Mucosa of rectum (tissue), 2 donors: Measurements from ENCODE around the gene TAX1BP1.

Source experiments
- H3K27ac ChIP-seq, 2 donors: one replicate each; pipeline ENCODE4 v1.7.0; 2013; ENCODE audit warnings: inconsistent platforms in 2 of 2, low read depth in 2 of 2, low read length in 2 of 2
- H3K27me3 ChIP-seq, 2 donors: one replicate each; pipeline ENCODE4 v1.7.0; 2013; ENCODE audit warnings: low read length in 2 of 2; ENCODE audit not compliant: control insufficient read depth in 2 of 2, insufficient read depth in 2 of 2
- H3K36me3 ChIP-seq, 2 donors: one replicate each; pipeline ENCODE4 v1.7.0; 2013; ENCODE audit warnings: low read length in 2 of 2; ENCODE audit not compliant: control insufficient read depth in 2 of 2, insufficient read depth in 2 of 2
- H3K4me1 ChIP-seq, 2 donors: one replicate each; pipeline ENCODE4 v1.7.0; 2013; ENCODE audit warnings: low read length in 2 of 2, mild to moderate bottlenecking in 1 of 2; ENCODE audit not compliant: control insufficient read depth in 2 of 2, insufficient read depth in 2 of 2
- H3K4me3 ChIP-seq, 2 donors: one replicate each; pipeline ENCODE4 v1.7.0; 2013; ENCODE audit warnings: low read length in 2 of 2
- H3K9ac ChIP-seq, 2 donors: one replicate each; pipeline ENCODE4 v1.7.0; 2013; ENCODE audit warnings: low read length in 2 of 2, low read depth in 1 of 2, mild to moderate bottlenecking in 1 of 2
- H3K9me3 ChIP-seq, 2 donors: one replicate each; pipeline ENCODE4 v1.7.0; 2013; ENCODE audit warnings: low read length in 2 of 2; ENCODE audit not compliant: control insufficient read depth in 2 of 2
- donor health status: healthy.
- donor health status: Normal muscosa, but diverticular disease.

The TAX1BP1 gene

GRCh38 chr7:27750316-27750715, 10.4 kb downstream of the TAX1BP1 start:
- H3K4me1 ChIP-seq = no peaks in the 10 kb centered on the region
- H3K27ac ChIP-seq = no peak overlapping the region
- no peak overlapping the region for H3K9ac ChIP-seq
- no peak overlapping the region for H3K4me3 ChIP-seq
- peaks cover 20 to 27% of the 10 kb centered on the region in 2 donors for H3K36me3 ChIP-seq
- H3K9me3 ChIP-seq = no peaks in the 10 kb centered on the region
- no peaks in the 10 kb centered on the region for H3K27me3 ChIP-seq

GRCh38 chr7:27751888-27752660, 12.1 kb downstream of the TAX1BP1 start:
- H3K27ac ChIP-seq = no peak overlapping the region
- peaks cover 34 to 36% of the 10 kb centered on the region in 2 donors for H3K36me3 ChIP-seq
- H3K4me1 ChIP-seq = no peaks in the 10 kb centered on the region
- H3K9me3 ChIP-seq = no peaks in the 10 kb centered on the region
- no peaks in the 10 kb centered on the region for H3K27me3 ChIP-seq
- H3K9ac ChIP-seq = no peak overlapping the region
- no peak overlapping the region for H3K4me3 ChIP-seq

- no peaks in the 10 kb centered on the region for H3K4me1 ChIP-seq
These were observed 13.9 kb downstream of the TAX1BP1 start for GRCh38 chr7:27753863-27754262.

GRCh38 chr7:27756298-27756697, 16.3 kb downstream of the TAX1BP1 start:
- no peaks in the 10 kb centered on the region for H3K9me3 ChIP-seq
- H3K27me3 ChIP-seq = no peaks in the 10 kb centered on the region
- peaks cover 22 to 31% of the 10 kb centered on the region in 2 donors for H3K36me3 ChIP-seq
- no peak overlapping the region for H3K4me3 ChIP-seq
- H3K9ac ChIP-seq = no peak overlapping the region
- no peaks in the 10 kb centered on the region for H3K4me1 ChIP-seq
- H3K27ac ChIP-seq = no peak overlapping the region

More at GRCh38 chr7:27753863-27754262, 13.9 kb downstream of the TAX1BP1 start:
- Histone ChIP-seq H3K9me3 (no peaks in the 10 kb centered on the region), H3K4me3 (no peak overlapping the region), H3K9ac (no peak overlapping the region), H3K27ac (no peak overlapping the region), H3K27me3 (no peaks in the 10 kb centered on the region), H3K36me3 (peaks cover 40 to 41% of the 10 kb centered on the region in 2 donors)

- Histone ChIP-seq H3K9me3 (no peaks in the 10 kb centered on the region), H3K27me3 (no peaks in the 10 kb centered on the region), H3K4me1 (peaks cover 0 to 3% of the 10 kb centered on the region in 2 donors), H3K4me3 (no peak overlapping the region), H3K36me3 (peaks cover 26 to 34% of the 10 kb centered on the region in 2 donors), H3K9ac (no peak overlapping the region), H3K27ac (no peak overlapping the region)
These were observed 19.5 kb downstream of the TAX1BP1 start for GRCh38 chr7:27759491-27759890.

- H3K27ac ChIP-seq = no peak overlapping the region
- H3K4me1 ChIP-seq = peaks cover 0 to 3% of the 10 kb centered on the region in 2 donors
- no peaks in the 10 kb centered on the region for H3K27me3 ChIP-seq
- peaks cover 23 to 29% of the 10 kb centered on the region in 2 donors for H3K36me3 ChIP-seq
- no peak overlapping the region for H3K9ac ChIP-seq
- no peaks in the 10 kb centered on the region for H3K9me3 ChIP-seq
- H3K4me3 ChIP-seq = no peak overlapping the region
These were observed 22.1 kb downstream of the TAX1BP1 start for GRCh38 chr7:27762062-27762461.

- Histone ChIP-seq H3K36me3 (peaks cover 15 to 18% of the 10 kb centered on the region in 2 donors), H3K9me3 (no peaks in the 10 kb centered on the region), H3K27ac (no peak overlapping the region), H3K27me3 (no peaks in the 10 kb centered on the region), H3K9ac (no peak overlapping the region), H3K4me1 (peaks cover 0 to 3% of the 10 kb centered on the region in 2 donors), H3K4me3 (no peak overlapping the region)
These were observed 24.1 kb downstream of the TAX1BP1 start for GRCh38 chr7:27763983-27764508.

- H3K4me3 ChIP-seq = no peak overlapping the region
- H3K4me1 ChIP-seq = peaks cover 0 to 3% of the 10 kb centered on the region in 2 donors
- no peak overlapping the region for H3K9ac ChIP-seq
- H3K27me3 ChIP-seq = no peaks in the 10 kb centered on the region
- H3K36me3 ChIP-seq = peaks cover 15 to 19% of the 10 kb centered on the region in 2 donors
- no peaks in the 10 kb centered on the region for H3K9me3 ChIP-seq
- no peak overlapping the region for H3K27ac ChIP-seq
These were observed 25.9 kb downstream of the TAX1BP1 start for GRCh38 chr7:27765841-27766240.

- peaks cover 0 to 1% of the 10 kb centered on the region in 2 donors for H3K4me1 ChIP-seq
- H3K4me3 ChIP-seq = no peak overlapping the region
- no peaks in the 10 kb centered on the region for H3K9me3 ChIP-seq
- H3K27me3 ChIP-seq = no peaks in the 10 kb centered on the region
- peaks cover 15 to 16% of the 10 kb centered on the region in 2 donors for H3K36me3 ChIP-seq
- H3K27ac ChIP-seq = no peak overlapping the region
- no peak overlapping the region for H3K9ac ChIP-seq
These were observed 27.4 kb downstream of the TAX1BP1 start for GRCh38 chr7:27767374-27767773.

GRCh38 chr7:27771111-27771510, 31.1 kb downstream of the TAX1BP1 start:
- Histone ChIP-seq H3K27me3 (no peaks in the 10 kb centered on the region), H3K9me3 (no peaks in the 10 kb centered on the region), H3K36me3 (peaks cover 13 to 21% of the 10 kb centered on the region in 2 donors), H3K4me1 (no peaks in the 10 kb centered on the region), H3K4me3 (no peak overlapping the region), H3K9ac (no peak overlapping the region), H3K27ac (no peak overlapping the region)
